ENCODE results near the gene IGSF9. TPM values are rescaled to one million over a fixed set of nuclear protein-coding genes. Genes with fewer than 3 reads are reported as not detected.

IGSF9 gene
- total and polyA plus RNA-seq, 2 of the 13 experiments (the other 11 are each of a cell fraction or from before 2014, with no cell fraction given) = 0.03 TPM; not detected in 1

GRCh38 chr1:159970932-159971342, 25.5 kb upstream of the IGSF9 start (continued):
- TF ChIP-seq ZIK1 (CRISPR knock-in tag; IDR thresholded peaks at IDR 0.05; ENCODE audit: borderline replicate concordance, low read depth) (no peak), CTCF (CRISPR knock-in tag; IDR thresholded peaks at IDR 0.05) (peak; percentile 15), DNMT3B (CRISPR knock-in tag; conservative IDR thresholded peaks at IDR 0.05) (no peak), TBP (CRISPR knock-in tag; IDR thresholded peaks at IDR 0.05) (no peak), ZNF770 (CRISPR knock-in tag; IDR thresholded peaks at IDR 0.05) (no peak), HMG20B (CRISPR knock-in tag; conservative IDR thresholded peaks at IDR 0.05) (peak; percentile 95), MIER3 (CRISPR knock-in tag; IDR thresholded peaks at IDR 0.05; ENCODE audit: borderline replicate concordance) (peak; percentile 63; the same call in 1 of the 2 replicates), PCBP2 (optimal IDR thresholded peaks at IDR 0.05; ENCODE audit: low read depth, low read length, poor library complexity, severe bottlenecking) (no peak), THAP9 (CRISPR knock-in tag; IDR thresholded peaks at IDR 0.05; ENCODE audit: borderline replicate concordance) (no peak)
- TF ChIP-seq, protein P1, sequence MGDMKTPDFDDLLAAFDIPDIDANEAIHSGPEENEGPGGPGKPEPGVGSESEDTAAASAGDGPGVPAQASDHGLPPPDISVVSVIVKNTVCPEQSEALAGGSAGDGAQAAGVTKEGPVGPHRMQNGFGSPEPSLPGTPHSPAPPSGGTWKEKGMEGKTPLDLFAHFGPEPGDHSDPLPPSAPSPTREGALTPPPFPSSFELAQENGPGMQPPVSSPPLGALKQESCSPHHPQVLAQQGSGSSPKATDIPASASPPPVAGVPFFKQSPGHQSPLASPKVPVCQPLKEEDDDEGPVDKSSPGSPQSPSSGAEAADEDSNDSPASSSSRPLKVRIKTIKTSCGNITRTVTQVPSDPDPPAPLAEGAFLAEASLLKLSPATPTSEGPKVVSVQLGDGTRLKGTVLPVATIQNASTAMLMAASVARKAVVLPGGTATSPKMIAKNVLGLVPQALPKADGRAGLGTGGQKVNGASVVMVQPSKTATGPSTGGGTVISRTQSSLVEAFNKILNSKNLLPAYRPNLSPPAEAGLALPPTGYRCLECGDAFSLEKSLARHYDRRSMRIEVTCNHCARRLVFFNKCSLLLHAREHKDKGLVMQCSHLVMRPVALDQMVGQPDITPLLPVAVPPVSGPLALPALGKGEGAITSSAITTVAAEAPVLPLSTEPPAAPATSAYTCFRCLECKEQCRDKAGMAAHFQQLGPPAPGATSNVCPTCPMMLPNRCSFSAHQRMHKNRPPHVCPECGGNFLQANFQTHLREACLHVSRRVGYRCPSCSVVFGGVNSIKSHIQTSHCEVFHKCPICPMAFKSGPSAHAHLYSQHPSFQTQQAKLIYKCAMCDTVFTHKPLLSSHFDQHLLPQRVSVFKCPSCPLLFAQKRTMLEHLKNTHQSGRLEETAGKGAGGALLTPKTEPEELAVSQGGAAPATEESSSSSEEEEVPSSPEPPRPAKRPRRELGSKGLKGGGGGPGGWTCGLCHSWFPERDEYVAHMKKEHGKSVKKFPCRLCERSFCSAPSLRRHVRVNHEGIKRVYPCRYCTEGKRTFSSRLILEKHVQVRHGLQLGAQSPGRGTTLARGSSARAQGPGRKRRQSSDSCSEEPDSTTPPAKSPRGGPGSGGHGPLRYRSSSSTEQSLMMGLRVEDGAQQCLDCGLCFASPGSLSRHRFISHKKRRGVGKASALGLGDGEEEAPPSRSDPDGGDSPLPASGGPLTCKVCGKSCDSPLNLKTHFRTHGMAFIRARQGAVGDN (CRISPR knock-in tag; IDR thresholded peaks at IDR 0.05) = no peak
- TF ChIP-seq, protein P2, sequence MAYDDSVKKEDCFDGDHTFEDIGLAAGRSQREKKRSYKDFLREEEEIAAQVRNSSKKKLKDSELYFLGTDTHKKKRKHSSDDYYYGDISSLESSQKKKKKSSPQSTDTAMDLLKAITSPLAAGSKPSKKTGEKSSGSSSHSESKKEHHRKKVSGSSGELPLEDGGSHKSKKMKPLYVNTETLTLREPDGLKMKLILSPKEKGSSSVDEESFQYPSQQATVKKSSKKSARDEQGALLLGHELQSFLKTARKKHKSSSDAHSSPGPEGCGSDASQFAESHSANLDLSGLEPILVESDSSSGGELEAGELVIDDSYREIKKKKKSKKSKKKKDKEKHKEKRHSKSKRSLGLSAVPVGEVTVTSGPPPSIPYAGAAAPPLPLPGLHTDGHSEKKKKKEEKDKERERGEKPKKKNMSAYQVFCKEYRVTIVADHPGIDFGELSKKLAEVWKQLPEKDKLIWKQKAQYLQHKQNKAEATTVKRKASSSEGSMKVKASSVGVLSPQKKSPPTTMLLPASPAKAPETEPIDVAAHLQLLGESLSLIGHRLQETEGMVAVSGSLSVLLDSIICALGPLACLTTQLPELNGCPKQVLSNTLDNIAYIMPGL (CRISPR knock-in tag; IDR thresholded peaks at IDR 0.05; ENCODE audit: borderline replicate concordance in 1 of 2, low read depth in 1 of 2) = no peak
